Lung (tissue), 12 donors: ENCODE data around the gene SLMAP. TPM values are rescaled to one million over a fixed set of nuclear protein-coding genes. Genes with fewer than 3 reads are reported as not detected.

ENCODE experiments used
- ATAC-seq: fragments of 200-7000 bp; cut with Tn5 transposase; one replicate; pipeline ENCODE4 v1.9.1; 2020; ENCODE audit warnings: moderate number of reproducible peaks; ENCODE audit not compliant: insufficient read depth, low FRiP score
- DNase-seq, 3 donors: peaks; one replicate each; pipeline ENCODE4 v3.0.0-alpha.2; 2013 to 2017
- H3K27ac ChIP-seq, 2 donors: one replicate each; pipeline ENCODE4 v1.5.1; 2013; ENCODE audit warnings: mild to moderate bottlenecking in 2 of 2, moderate library complexity in 2 of 2, control low read depth in 1 of 2, inconsistent platforms in 1 of 2, low read depth in 1 of 2, low read length in 1 of 2
- H3K27me3 ChIP-seq, 3 donors: one replicate each; pipeline ENCODE4 v1.5.1; 2013; ENCODE audit warnings: low read length in 2 of 3; ENCODE audit not compliant: control insufficient read depth in 3 of 3, insufficient read depth in 3 of 3
- H3K36me3 ChIP-seq, 4 donors: one replicate each; pipeline ENCODE4 v1.5.1; 2013; ENCODE audit warnings: low read length in 4 of 4, mild to moderate bottlenecking in 1 of 4, moderate library complexity in 1 of 4; ENCODE audit not compliant: control insufficient read depth in 4 of 4, insufficient read depth in 4 of 4
- H3K4me1 ChIP-seq, 5 donors: one replicate each; pipeline ENCODE4 v1.5.1; 2013; ENCODE audit warnings: low read length in 5 of 5, mild to moderate bottlenecking in 2 of 5, moderate library complexity in 1 of 5; ENCODE audit not compliant: control insufficient read depth in 5 of 5, insufficient read depth in 5 of 5
- H3K4me3 ChIP-seq: one replicate; pipeline ENCODE4 v1.5.1; 2013; ENCODE audit warnings: mild to moderate bottlenecking, control low read depth, moderate library complexity
- H3K9ac ChIP-seq, 2 donors: one replicate each; pipeline ENCODE4 v1.5.1; 2013; ENCODE audit warnings: low read length in 2 of 2, control low read depth in 1 of 2; ENCODE audit not compliant: insufficient read depth in 1 of 2
- H3K9me3 ChIP-seq, 4 donors: one replicate each; pipeline ENCODE4 v1.5.1; 2013; ENCODE audit warnings: low read length in 3 of 4, mild to moderate bottlenecking in 1 of 4, moderate library complexity in 1 of 4; ENCODE audit not compliant: control insufficient read depth in 4 of 4, insufficient read depth in 3 of 4
- CTCF ChIP-seq: IDR thresholded peaks from 2 replicates; pipeline ENCODE4 v1.5.1; 2012; ENCODE audit warnings: mild to moderate bottlenecking; ENCODE audit errors: control extremely low read depth, extremely low read depth
- WGBS, 2 donors: extraction: QIAGEN DNeasy Blood & Tissue Kit; methylation state at CpG; one replicate each; pipeline ENCODE4 v1.1.7; 2013; 5-methylcytosine and 5-hydroxymethylcytosine counted together
- polyA plus RNA-seq, 2 donors: library from polyadenylated mRNA; stranded (reverse); fragments of 200-250 nt; gene quantifications; one replicate each; pipeline ENCODE4 v1.2.1, GENCODE V29; 2013
- total RNA-seq, 2 donors: library from RNA; depleted of rRNA in 1 of 2; stranded (reverse); fragments of >200 nt in 1 of 2; gene quantifications; one replicate each; pipeline ENCODE4 v1.2.1, GENCODE V29; 2014 to 2021
- donor health status: control.
- donor health status: control.
- donor health status: Bipolar disorder and iron deficiency.
- donor health status: healthy.
- donor health status: DM: yes; HTN: yes; CAD: no.

The SLMAP gene
- total and polyA plus RNA-seq, 4 donors, result 11.4 to 118 (median 47.2) TPM

- no peak for ATAC-seq
- peaks cover 0 to 5% (median 0%) of the 10 kb centered on the region in 5 donors for H3K4me1 ChIP-seq
- no peaks in the 10 kb centered on the region for H3K9me3 ChIP-seq
- no peak overlapping the region for H3K4me3 ChIP-seq
- TF ChIP-seq CTCF, result no peak
- 57 to 71% methylated on average over 3 of the region's 3 CpGs for WGBS, 2 donors
- H3K9ac ChIP-seq, result no peak overlapping the region
- H3K36me3 ChIP-seq, result peaks cover 0 to 1% (median 0%) of the 10 kb centered on the region in 4 donors
- H3K27me3 ChIP-seq, result no peaks in the 10 kb centered on the region
- H3K27ac ChIP-seq, result no peak overlapping the region
- DNase-seq, result peak in 1 of 3 donors; percentile 11
Observed at GRCh38 chr3:57777774-57778173, 21.7 kb downstream of the SLMAP start.

GRCh38 chr3:57778494-57778893 is 22.4 kb downstream of the SLMAP start:
- Histone ChIP-seq H3K4me3 (no peak overlapping the region), H3K4me1 (peaks cover 0 to 5% (median 0%) of the 10 kb centered on the region in 5 donors)
- DNase-seq, result no peak

GRCh38 chr3:57779666-57780065 is 23.6 kb downstream of the SLMAP start:
- TF ChIP-seq CTCF, result no peak
- Histone ChIP-seq H3K9me3 (no peaks in the 10 kb centered on the region), H3K27ac (no peak overlapping the region), H3K36me3 (peaks cover 0 to 1% (median 0%) of the 10 kb centered on the region in 4 donors), H3K4me3 (no peak overlapping the region), H3K27me3 (no peaks in the 10 kb centered on the region), H3K4me1 (peaks cover 0 to 11% (median 0%) of the 10 kb centered on the region in 5 donors), H3K9ac (no peak overlapping the region)
- DNase-seq (no peak), ATAC-seq (no peak)
- 93 to 98% methylated on average over 1 of the region's 1 CpG for WGBS, 2 donors

More at GRCh38 chr3:57778494-57778893, 22.4 kb downstream of the SLMAP start:
- WGBS, 2 donors, result 34 to 53% methylated on average over 1 of the region's 1 CpG
- TF ChIP-seq CTCF, result no peak
- Histone ChIP-seq H3K9ac (no peak overlapping the region), H3K27ac (no peak overlapping the region), H3K36me3 (peaks cover 0 to 1% (median 0%) of the 10 kb centered on the region in 4 donors), H3K27me3 (no peaks in the 10 kb centered on the region), H3K9me3 (no peaks in the 10 kb centered on the region)
- ATAC-seq, result no peak
